ENCODE results near the gene RETREG2. TPM values are rescaled to one million over a fixed set of nuclear protein-coding genes. Genes with fewer than 3 reads are reported as not detected.

RETREG2 gene
- total RNA-seq, 1 experiment from 2014 or later = 49.3 TPM

- Mint-ChIP-seq H3K4me1 (ENCODE audit: insufficient read depth, unreplicated experiment) (peaks cover 11% of the 10 kb centered on the region), H3K4me3 (ENCODE audit: unreplicated experiment) (no peak overlapping the region), H3K27me3 (ENCODE audit: insufficient read depth, unreplicated experiment) (no peaks in the 10 kb centered on the region), H3K9me3 (ENCODE audit: unreplicated experiment) (no peaks in the 10 kb centered on the region), H3K36me3 (ENCODE audit: insufficient read depth, unreplicated experiment) (no peaks in the 10 kb centered on the region), H3K27ac (ENCODE audit: low read depth, unreplicated experiment) (no peak overlapping the region)
- POLR2A ChIA-PET = no interaction called here
- no peak for DNase-seq (ENCODE audit: unreplicated experiment)
- CTCF ChIA-PET = interaction anchor here (0.8 to 4.9 kb wide), 5 partner anchors 12 to 122 kb away, joined by 3 to 31 read pairs (median 6); no protein-coding TSS in a partner anchor
- intact Hi-C loops (cut with micrococcal nuclease) = no loop called here
- TF ChIP-seq CTCF (IDR thresholded peaks at IDR 0.05; ENCODE audit: unreplicated experiment) = no peak
- no TSS peak for BruUV-seq (replicated peaks)
These were observed 46.7 kb upstream of the RETREG2 start for GRCh38 chr2:219131327-219131726.

- H3K27ac Mint-ChIP-seq (ENCODE audit: low read depth, unreplicated experiment) = no peak overlapping the region
- ChIA-PET CTCF (interaction anchor here (0.6 to 4.9 kb wide), 6 partner anchors 12 to 122 kb away, joined by 3 to 31 read pairs (median 3); no protein-coding TSS in a partner anchor), POLR2A (no interaction called here)
- peaks cover 7% of the 10 kb centered on the region for H3K4me1 Mint-ChIP-seq (ENCODE audit: insufficient read depth, unreplicated experiment)
- no peak for DNase-seq (ENCODE audit: unreplicated experiment)
- no TSS peak for BruUV-seq (replicated peaks)
- intact Hi-C loops (cut with micrococcal nuclease) = no loop called here
- H3K9me3 Mint-ChIP-seq (ENCODE audit: unreplicated experiment) = no peaks in the 10 kb centered on the region
- H3K4me3 Mint-ChIP-seq (ENCODE audit: unreplicated experiment) = no peak overlapping the region
- no peaks in the 10 kb centered on the region for H3K36me3 Mint-ChIP-seq (ENCODE audit: insufficient read depth, unreplicated experiment)
- H3K27me3 Mint-ChIP-seq (ENCODE audit: insufficient read depth, unreplicated experiment) = no peaks in the 10 kb centered on the region
- TF ChIP-seq CTCF (IDR thresholded peaks at IDR 0.05; ENCODE audit: unreplicated experiment) = no peak
These were observed 46.3 kb upstream of the RETREG2 start for GRCh38 chr2:219131744-219132143.

GRCh38 chr2:219133976-219134375 is 44.1 kb upstream of the RETREG2 start:
- TF ChIP-seq CTCF (IDR thresholded peaks at IDR 0.05; ENCODE audit: unreplicated experiment) = no peak
- Mint-ChIP-seq H3K4me1 (ENCODE audit: insufficient read depth, unreplicated experiment) (no peaks in the 10 kb centered on the region), H3K27ac (ENCODE audit: low read depth, unreplicated experiment) (no peak overlapping the region), H3K9me3 (ENCODE audit: unreplicated experiment) (no peaks in the 10 kb centered on the region), H3K36me3 (ENCODE audit: insufficient read depth, unreplicated experiment) (peaks cover 3% of the 10 kb centered on the region), H3K27me3 (ENCODE audit: insufficient read depth, unreplicated experiment) (no peaks in the 10 kb centered on the region), H3K4me3 (ENCODE audit: unreplicated experiment) (no peak overlapping the region)
- DNase-seq (ENCODE audit: unreplicated experiment) = no peak
- no TSS peak for BruUV-seq (replicated peaks)
- ChIA-PET POLR2A (interaction anchor here (1.4 kb wide), 1 partner anchor 17 kb away, joined by 3 read pairs; no protein-coding TSS in a partner anchor), CTCF (interaction anchor here (0.6 to 2.2 kb wide), 12 partner anchors 8 to 154 kb away, joined by 3 to 7 read pairs (median 4); partner anchors contain the start of gene NHEJ1)
- intact Hi-C loops (cut with micrococcal nuclease) = no loop called here

GRCh38 chr2:219140722-219141121 is 37.4 kb upstream of the RETREG2 start:
- H3K36me3 Mint-ChIP-seq (ENCODE audit: insufficient read depth, unreplicated experiment) = peaks cover 34% of the 10 kb centered on the region
- intact Hi-C loops (cut with micrococcal nuclease) = no loop called here
- H3K27me3 Mint-ChIP-seq (ENCODE audit: insufficient read depth, unreplicated experiment) = no peaks in the 10 kb centered on the region
- H3K4me3 Mint-ChIP-seq (ENCODE audit: unreplicated experiment) = no peak overlapping the region
- peak overlapping the region; percentile 75 for H3K27ac Mint-ChIP-seq (ENCODE audit: low read depth, unreplicated experiment)
- ChIA-PET CTCF (interaction anchor here (0.8 to 1.2 kb wide), 3 partner anchors 14 to 111 kb away, joined by 3 to 9 read pairs (median 6); no protein-coding TSS in a partner anchor), POLR2A (no interaction called here)
- BruUV-seq (replicated peaks) = no TSS peak
- H3K4me1 Mint-ChIP-seq (ENCODE audit: insufficient read depth, unreplicated experiment) = peaks cover 21% of the 10 kb centered on the region
- H3K9me3 Mint-ChIP-seq (ENCODE audit: unreplicated experiment) = no peaks in the 10 kb centered on the region
- no peak for TF ChIP-seq CTCF (IDR thresholded peaks at IDR 0.05; ENCODE audit: unreplicated experiment)
- no peak for DNase-seq (ENCODE audit: unreplicated experiment)
